ENCODE measurements around the gene KRTAP9-1. TPM values are rescaled to one million over a fixed set of nuclear protein-coding genes. Genes with fewer than 3 reads are reported as not detected.

KRTAP9-1 gene
- total and polyA plus RNA-seq, 2 of the 13 experiments (the other 11 are each of a cell fraction or from before 2014, with no cell fraction given): not detected

DNA sequence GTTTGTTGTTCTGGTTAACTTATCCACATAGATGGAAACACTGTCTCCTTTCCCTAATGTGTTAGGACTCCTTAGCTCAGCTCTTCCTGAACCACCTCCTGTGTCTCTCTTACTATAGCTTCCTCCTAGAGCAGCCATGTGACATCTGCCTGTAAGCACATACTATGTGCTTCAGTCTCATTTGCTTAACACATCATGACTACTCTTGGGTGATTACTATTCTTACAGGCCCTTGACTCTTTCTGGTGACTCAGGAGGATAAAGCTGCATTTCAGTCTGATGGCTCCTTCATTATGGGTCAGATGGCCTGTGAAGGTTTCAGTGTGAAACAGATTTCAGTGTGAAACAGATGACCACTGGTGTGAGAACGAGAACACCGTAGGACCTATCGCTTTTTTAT is 11.3 kb upstream of the KRTAP9-1 start:
- no peak for DNase-seq (ENCODE audit: low spot score)
- Histone ChIP-seq H3K4me1 (ENCODE audit: insufficient read depth, low read length) (no peaks in the 10 kb centered on the region), H3K79me2 (ENCODE audit: insufficient read depth, low read length) (no peaks in the 10 kb centered on the region), H3K9me3 (ENCODE audit: low read length) (no peaks in the 10 kb centered on the region), H3K4me2 (ENCODE audit: low read depth, low read length) (no peak overlapping the region), H3K9ac (ENCODE audit: insufficient read depth, low read depth, low read length) (no peak overlapping the region), H3K4me3 (replicated peaks in 1 of 3; ENCODE audit: insufficient read depth in 1 of 3, low read depth in 2 of 3, low read length in 3 of 3) (no peak overlapping the region), H3K27ac (ENCODE audit: extremely low read length, insufficient read depth, low read length) (no peak overlapping the region), H3K36me3 (replicated peaks in 1 of 2; ENCODE audit: control insufficient read depth in 1 of 2, insufficient read depth in 2 of 2, low read length in 2 of 2) (no peaks in the 10 kb centered on the region), H3K27me3 (ENCODE audit: control insufficient read depth in 1 of 2, insufficient read depth in 2 of 2, low read length in 2 of 2) (peaks cover 0 to 33% of the 10 kb centered on the region in 2 experiments; a peak in 3 of 5 replicates), H2AFZ (ENCODE audit: low read length) (no peak overlapping the region), H4K20me1 (ENCODE audit: insufficient read depth, low read length) (no peaks in the 10 kb centered on the region)
- FAIRE-seq: no peak
- POLR2A ChIA-PET: no interaction called here
- TF ChIP-seq SIN3A (IDR thresholded peaks at IDR 0.05; ENCODE audit: borderline replicate concordance, low read depth, low read length): no peak
- no peak for TF ChIP-seq MAFK (conservative IDR thresholded peaks at IDR 0.05 in 1 of 2, IDR thresholded peaks at IDR 0.05 in 1 of 2; ENCODE audit: low read length in 2 of 2)
- TF ChIP-seq ELF4 (CRISPR knock-in tag; IDR thresholded peaks at IDR 0.05; ENCODE audit: borderline replicate concordance): no peak
- TF ChIP-seq CERS6 (CRISPR knock-in tag; IDR thresholded peaks at IDR 0.05): no peak
- no peak for TF ChIP-seq CHCHD3 (CRISPR knock-in tag; IDR thresholded peaks at IDR 0.05)
- no peak for TF ChIP-seq SALL1 (CRISPR knock-in tag; IDR thresholded peaks at IDR 0.05)
- TF ChIP-seq, protein P1, sequence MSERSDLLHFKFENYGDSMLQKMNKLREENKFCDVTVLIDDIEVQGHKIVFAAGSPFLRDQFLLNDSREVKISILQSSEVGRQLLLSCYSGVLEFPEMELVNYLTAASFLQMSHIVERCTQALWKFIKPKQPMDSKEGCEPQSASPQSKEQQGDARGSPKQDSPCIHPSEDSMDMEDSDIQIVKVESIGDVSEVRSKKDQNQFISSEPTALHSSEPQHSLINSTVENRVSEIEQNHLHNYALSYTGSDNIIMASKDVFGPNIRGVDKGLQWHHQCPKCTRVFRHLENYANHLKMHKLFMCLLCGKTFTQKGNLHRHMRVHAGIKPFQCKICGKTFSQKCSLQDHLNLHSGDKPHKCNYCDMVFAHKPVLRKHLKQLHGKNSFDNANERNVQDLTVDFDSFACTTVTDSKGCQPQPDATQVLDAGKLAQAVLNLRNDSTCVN (CRISPR knock-in tag; IDR thresholded peaks at IDR 0.05; ENCODE audit: borderline replicate concordance): no peak
- no peak for TF ChIP-seq EEA1 (CRISPR knock-in tag; IDR thresholded peaks at IDR 0.05; ENCODE audit: borderline replicate concordance)
- no peak for TF ChIP-seq ZFP41 (CRISPR knock-in tag; IDR thresholded peaks at IDR 0.05; ENCODE audit: borderline replicate concordance)
- TF ChIP-seq ATF7 (IDR thresholded peaks at IDR 0.05): no peak
- no peak for TF ChIP-seq ATF7 (CRISPR knock-in tag; IDR thresholded peaks at IDR 0.05)
- TF ChIP-seq MTF1 (CRISPR knock-in tag; IDR thresholded peaks at IDR 0.05): no peak
- no peak for TF ChIP-seq POGZ (CRISPR knock-in tag; IDR thresholded peaks at IDR 0.05)
- no peak for TF ChIP-seq MIXL1 (CRISPR knock-in tag; IDR thresholded peaks at IDR 0.05)
- no TSS peak for BruUV-seq (replicated peaks)
- intact Hi-C loops (cut with micrococcal nuclease; ENCODE audit: unreplicated experiment): loop anchor here (10.0 kb wide), 1 partner anchor 274 kb away; no protein-coding TSS in a partner anchor
- ATAC-seq: no peak
- 26% methylated on average over 3 of the region's 3 CpGs for WGBS (ENCODE audit: low lambda C conversion rate)
- in situ Hi-C loops (cut with HindIII; ENCODE audit: extremely low pct_ligation_motif_present, low pct_unique_long_range_greater_than_20kb): no loop called here
- CTCF ChIA-PET (ENCODE audit: low intra/inter-chr PET ratio, low total read pairs): no interaction called here
